HG03378 (cell line): ENCODE measurements around the gene CEP104.

ENCODE experiments used
- ATAC-seq: cut with Tn5 transposase; IDR thresholded peaks from one replicate; pipeline ENCODE4 v1.9.1; 2021; ENCODE audit warnings: mild to moderate bottlenecking, moderate library complexity; ENCODE audit not compliant: unreplicated experiment

CEP104 gene

DNA sequence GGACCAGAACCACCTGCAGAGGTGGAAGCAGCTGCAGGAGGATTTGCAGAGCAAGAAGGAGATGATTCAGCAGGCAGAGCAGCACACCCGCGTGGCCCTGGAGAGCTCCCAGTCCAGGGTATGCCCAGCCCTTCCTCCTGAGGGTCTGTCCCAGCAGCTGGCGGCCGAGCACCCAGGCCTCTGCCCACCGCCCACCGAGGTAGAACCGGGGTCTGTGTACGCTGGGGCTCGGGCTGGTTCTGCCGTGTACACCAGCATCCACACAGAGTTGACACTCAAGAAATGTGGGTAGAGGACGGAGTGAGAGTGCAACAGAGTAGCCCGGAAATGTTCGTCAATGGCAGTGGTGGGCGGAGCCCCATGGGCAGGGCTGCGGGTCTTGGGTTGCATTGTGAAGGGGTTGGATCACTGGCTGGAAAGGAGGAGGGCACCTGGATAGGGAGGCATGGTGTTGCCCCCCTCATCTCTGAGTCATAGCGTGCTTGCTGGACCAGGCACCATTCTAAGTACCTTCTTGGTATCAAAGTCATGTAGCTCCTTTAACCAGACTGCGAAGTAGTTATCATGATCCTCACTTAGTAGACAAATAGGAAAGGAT is 89.6 kb downstream of the CEP104 start:
- no peak for ATAC-seq

- ATAC-seq: no peak
Observed at GRCh38 chr1:3763351-3764125, 93.5 kb downstream of the CEP104 start.

- no peak for ATAC-seq
Observed at GRCh38 chr1:3762873-3763228, 94.2 kb downstream of the CEP104 start.

GRCh38 chr1:3762151-3762872 is 94.7 kb downstream of the CEP104 start:
- no peak for ATAC-seq
